ENCODE results near the gene NIFK.
"Not testable (repeated sequence)": the region's sequence is repeated elsewhere in the genome, so short reads cannot be mapped to it uniquely, and the experiment has no call there.

The NIFK gene

DNA sequence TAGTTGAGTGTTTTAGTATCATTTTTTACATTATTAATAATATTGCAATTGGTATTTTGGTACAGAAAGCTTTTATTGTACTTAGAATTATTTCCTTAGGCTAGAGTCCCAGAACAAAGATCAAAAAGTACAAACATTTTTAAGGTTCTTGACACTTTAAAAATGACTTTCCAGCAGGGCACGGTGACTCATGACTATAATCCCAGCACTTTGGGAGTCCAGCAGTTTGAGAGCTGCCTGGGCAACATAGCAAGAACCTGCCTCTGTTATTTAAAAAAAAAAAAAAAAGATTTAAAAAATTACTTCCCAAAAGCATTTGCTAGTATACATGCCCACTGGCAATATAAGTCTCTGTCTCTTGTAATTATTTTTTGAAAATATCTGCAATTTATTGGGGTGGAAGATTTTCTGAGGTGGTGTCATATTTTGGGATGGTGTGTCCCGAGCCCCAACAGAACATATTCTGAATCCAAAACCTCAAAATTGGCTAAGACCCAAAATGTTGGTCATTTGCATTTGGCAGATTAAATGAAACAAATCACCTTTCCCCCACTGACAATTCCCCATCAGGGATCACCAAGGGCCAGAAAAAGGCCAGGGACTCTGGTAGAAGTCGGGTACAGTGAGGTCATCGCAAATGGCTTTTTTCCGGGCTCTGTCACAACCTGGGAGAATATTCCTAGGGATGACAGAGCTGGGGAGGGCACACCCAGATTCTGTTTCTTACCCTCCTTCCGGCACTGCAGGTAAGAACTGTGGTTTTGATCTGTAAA, 42.1 kb downstream of the NIFK start:
- DNase-seq: no peak

DNA sequence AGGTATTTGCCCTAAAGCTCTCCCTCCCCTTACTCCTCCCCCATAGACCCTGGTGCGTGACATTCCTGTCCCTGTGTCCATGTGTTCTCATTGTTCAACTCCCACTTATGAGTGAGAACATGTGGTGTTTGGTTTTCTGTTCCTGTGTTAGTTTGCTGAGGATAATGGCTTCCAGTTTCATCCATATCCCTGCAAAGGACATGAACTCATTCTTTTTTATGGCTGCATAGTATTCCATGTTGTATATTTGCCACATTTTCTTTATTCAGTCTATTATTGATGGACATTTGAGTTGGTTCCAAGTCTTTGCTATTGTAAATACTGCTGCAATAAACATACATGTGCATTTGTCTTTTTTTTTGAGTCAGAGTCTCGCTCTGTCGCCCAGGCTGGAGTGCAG, 46.1 kb downstream of the NIFK start:
- DNase-seq: not testable (repeated sequence)

DNA sequence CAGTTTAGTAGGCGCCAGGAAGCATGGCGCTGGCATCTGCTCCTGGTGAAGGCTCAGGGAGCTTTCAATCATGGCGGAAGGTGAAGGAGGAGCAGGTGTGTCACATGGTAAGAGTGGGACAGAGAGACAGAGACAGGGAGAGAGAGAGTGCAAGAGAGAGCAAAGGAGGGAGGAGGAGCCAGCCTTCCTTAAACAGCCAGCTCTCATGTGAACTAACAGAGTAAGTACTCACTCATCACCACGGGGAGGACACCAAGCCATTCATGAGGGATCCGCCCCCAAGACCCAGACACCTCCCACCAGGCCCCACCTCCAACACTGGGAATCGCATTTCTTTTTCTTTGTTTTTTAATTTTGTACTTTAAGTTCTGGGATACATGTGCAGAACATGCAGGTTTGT, 46.6 kb downstream of the NIFK start:
- DNase-seq: no peak

DNA sequence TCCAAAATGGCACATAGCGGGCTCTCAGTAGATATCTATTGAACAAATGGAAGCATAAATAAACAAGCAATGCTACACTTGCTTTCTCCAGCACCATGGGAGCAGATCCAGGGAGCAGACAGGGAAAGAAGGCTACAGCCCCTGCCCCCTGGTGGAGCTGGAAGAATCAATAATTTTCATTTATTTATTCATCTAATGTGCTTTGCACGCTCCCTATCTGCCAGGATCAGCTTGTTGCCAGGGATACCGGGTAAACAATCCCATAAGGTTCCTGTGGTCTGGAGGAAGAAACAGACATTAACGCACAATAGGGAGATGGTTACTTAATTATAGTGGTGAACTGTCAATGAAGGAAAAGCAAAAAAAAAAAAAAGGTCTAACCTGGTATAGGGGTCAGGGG, 47.3 kb downstream of the NIFK start:
- no peak for DNase-seq

DNA sequence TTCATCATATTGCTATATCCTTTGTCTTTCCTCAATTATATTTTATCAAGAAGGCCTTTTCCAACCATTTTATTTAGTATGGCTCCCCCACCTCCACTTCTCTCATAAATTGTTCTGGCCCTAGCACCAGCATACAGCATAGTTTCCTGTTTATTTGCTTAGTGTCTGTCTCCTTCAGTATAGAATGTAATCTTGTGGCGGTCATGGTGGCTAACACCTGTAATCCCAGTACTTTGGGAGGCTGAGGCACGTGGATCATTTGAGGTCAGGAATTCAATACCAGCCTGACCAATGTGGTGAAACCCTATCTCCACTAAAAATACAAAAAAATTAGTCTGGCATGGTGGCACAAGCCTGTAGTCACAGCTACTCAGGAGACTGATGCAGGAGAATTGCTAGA, 47.9 kb downstream of the NIFK start:
- DNase-seq: no peak

DNA sequence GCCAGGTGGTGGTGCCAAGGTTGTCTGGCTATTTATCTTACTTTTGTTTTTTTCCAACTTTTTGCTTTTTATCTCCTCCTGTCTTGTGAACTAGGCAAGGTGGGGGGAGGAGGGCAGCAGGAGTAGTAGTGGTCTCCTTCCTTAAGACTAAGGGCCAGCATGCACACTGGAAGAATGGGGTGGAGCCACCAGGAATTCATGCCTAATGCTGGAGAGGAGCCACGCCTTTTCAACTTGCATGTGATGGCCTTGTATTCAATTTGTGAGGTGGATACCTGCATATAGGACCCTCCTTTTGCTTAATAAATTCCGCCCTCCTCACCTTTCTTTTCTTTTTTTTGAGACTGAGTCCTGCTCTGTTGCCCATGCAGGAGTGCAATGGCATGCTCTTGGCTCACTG, 49.8 kb downstream of the NIFK start:
- no peak for DNase-seq

DNA sequence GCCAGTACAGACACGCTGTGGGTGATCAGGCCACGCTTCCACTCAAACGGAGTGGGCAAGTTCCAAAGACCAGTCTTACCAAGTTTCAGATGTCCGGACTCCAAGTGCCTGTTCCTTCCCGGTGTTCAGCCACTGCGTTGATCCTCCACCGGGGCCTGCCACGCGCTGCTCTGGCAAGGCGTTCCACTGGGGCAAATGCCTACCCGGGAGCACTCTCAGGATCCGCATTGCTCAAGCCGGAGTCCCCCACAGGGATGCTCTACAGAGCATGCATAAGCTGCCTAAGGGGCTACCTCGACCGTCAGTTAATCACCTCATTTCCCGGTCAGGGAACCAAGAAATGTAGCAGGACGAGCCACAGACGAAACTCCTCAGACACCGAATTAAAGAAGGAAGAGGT, 50.5 kb downstream of the NIFK start:
- DNase-seq: no peak

DNA sequence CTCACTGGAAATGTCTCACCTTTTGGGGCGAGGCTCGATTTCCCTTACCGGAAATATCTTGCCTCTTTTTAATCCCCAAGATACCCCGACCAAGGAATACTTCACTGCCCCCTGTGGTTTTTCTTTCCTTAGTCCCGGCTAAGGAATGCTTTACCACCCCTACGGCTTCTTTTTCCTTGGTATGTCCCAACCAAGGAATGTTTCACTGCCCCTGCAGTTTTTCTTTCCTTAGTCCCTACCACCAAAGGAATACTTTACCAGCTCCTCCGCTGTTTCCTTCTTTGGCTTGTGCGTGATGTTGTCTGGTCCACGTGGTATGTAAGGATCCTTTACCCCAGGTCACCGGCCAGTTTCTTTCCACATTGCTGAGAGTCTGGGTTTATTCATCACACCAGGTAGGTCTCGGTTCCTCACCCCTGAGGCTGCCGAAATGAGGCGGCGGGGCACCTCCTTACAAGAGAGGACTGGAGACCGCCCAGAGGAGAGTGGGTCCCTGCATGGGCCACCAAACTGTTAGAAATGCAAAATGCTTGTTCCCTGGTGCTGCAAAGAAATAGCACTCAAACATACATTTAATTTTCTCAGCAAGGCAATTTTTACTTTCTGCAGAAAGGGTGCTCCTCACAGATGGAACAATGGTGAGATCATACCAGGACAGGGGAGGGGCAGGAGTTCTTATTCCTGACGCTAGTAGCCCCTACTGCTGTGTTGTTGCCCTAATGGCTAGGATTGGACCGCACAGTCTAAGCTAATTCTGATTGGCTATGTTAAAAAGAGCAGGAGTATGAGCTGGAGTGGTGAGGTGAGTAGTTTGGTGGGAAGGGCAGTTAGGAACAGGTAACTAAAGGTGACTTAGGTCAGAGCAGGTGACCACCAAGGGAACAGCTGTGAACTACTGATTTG, 54.0 kb downstream of the NIFK start:
- DNase-seq: no peak

DNA sequence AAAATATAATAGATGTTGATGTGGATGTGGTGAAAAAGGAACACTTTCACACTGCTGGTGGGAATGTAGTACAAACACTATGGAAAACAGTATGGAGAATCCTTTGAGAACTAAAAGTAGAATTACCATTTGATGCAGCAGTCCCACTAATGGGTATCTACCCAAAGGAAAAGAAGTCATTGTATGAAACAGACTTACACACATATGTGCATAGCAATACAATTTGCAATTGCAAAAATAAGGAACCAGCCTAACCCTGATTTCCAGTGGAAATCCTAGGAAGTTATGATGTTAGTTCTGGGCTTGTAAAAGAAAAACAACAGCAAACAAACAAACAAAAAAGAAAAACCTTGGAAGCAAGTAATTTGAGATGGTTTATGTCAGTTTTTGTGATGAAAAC, 58.8 kb downstream of the NIFK start:
- no peak for DNase-seq
